SK-N-SH treated with all-trans-retinoic acid at 6 μM for 48 hours (cell line): ENCODE measurements around the gene LTBR.

Source experiments
- ARNTL ChIP-seq: fragments of 450-650 bp; formaldehyde crosslinking; IDR thresholded peaks from 2 replicates; pipeline ENCODE4 v1.5.0; 2020; ENCODE audit warnings: low read depth, mild to moderate bottlenecking, moderate library complexity, borderline replicate concordance
- BACH2 ChIP-seq: fragments of 250-450 bp; sonication (Bioruptor Pico); IDR thresholded peaks from 2 replicates; pipeline ENCODE4 v1.9.0; 2021; ENCODE audit warnings: mild to moderate bottlenecking, borderline replicate concordance
- PATZ1 ChIP-seq: fragments of 250-450 bp; sonication (Bioruptor Pico); IDR thresholded peaks from 2 replicates; pipeline ENCODE4 v1.8.0; 2020; ENCODE audit warnings: mild to moderate bottlenecking, moderate library complexity, borderline replicate concordance
- PPARA ChIP-seq: fragments of 250-450 bp; sonication (Bioruptor Pico); IDR thresholded peaks from 2 replicates; pipeline ENCODE4 v1.5.0; 2020; ENCODE audit warnings: mild to moderate bottlenecking, borderline replicate concordance
- RARB ChIP-seq: fragments of 250-450 bp; sonication (Bioruptor Pico); IDR thresholded peaks from 2 replicates; pipeline ENCODE4 v1.8.0; 2021; ENCODE audit warnings: mild to moderate bottlenecking, moderate library complexity
- SNAI2 ChIP-seq: fragments of 250-450 bp; sonication (Bioruptor Pico); IDR thresholded peaks from 2 replicates; pipeline ENCODE4 v1.5.0; 2020; ENCODE audit warnings: mild to moderate bottlenecking, moderate library complexity
- ZFP3 ChIP-seq: fragments of 250-450 bp; sonication (Bioruptor Pico); IDR thresholded peaks from 2 replicates; pipeline ENCODE4 v1.5.0; 2020; ENCODE audit warnings: mild to moderate bottlenecking, moderate library complexity
- ZFP30 ChIP-seq: fragments of 450-650 bp; formaldehyde crosslinking; IDR thresholded peaks from 2 replicates; pipeline ENCODE4 v1.5.0; 2022; ENCODE audit warnings: mild to moderate bottlenecking, moderate library complexity
- ZNF8 ChIP-seq: fragments of 450-650 bp; formaldehyde crosslinking; IDR thresholded peaks from 2 replicates; pipeline ENCODE4 v1.5.0; 2020; ENCODE audit warnings: mild to moderate bottlenecking, moderate library complexity
- TF ChIP-seq, protein P1 (sequence below): fragments of 250-450 bp; sonication (Bioruptor Pico); IDR thresholded peaks from 2 replicates; pipeline ENCODE4 v1.5.1; 2021; ENCODE audit warnings: mild to moderate bottlenecking, moderate library complexity
- TF ChIP-seq, protein P2 (sequence below): fragments of 250-450 bp; sonication (Bioruptor Pico); IDR thresholded peaks from 2 replicates; pipeline ENCODE4 v1.5.0; 2020; ENCODE audit warnings: mild to moderate bottlenecking, moderate library complexity
- TF ChIP-seq, protein P3 (sequence below): fragments of 250-450 bp; sonication (Bioruptor Pico); IDR thresholded peaks from 2 replicates; pipeline ENCODE4 v1.8.0; 2021; ENCODE audit warnings: low read depth, mild to moderate bottlenecking, moderate library complexity, borderline replicate concordance

DNA sequence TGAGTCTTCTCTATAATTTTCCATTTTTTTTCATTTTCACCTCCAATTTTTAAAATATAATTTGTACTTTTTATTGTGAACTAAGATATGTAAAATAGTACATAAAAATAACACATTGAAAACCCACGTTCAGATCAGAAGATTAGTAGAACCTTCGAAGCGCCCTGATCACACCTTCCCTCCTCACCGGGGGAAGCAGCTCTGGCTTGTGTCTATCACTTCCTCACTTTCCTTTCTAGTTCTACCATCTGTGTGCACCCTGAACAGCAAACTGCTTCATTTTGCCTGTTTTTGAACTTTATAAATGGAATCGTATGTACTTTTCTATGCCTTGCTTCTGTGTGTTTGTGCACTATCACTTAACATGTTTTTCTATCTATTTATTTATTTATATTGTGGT is 49.0 kb downstream of the LTBR start:
- TF ChIP-seq, protein P1, sequence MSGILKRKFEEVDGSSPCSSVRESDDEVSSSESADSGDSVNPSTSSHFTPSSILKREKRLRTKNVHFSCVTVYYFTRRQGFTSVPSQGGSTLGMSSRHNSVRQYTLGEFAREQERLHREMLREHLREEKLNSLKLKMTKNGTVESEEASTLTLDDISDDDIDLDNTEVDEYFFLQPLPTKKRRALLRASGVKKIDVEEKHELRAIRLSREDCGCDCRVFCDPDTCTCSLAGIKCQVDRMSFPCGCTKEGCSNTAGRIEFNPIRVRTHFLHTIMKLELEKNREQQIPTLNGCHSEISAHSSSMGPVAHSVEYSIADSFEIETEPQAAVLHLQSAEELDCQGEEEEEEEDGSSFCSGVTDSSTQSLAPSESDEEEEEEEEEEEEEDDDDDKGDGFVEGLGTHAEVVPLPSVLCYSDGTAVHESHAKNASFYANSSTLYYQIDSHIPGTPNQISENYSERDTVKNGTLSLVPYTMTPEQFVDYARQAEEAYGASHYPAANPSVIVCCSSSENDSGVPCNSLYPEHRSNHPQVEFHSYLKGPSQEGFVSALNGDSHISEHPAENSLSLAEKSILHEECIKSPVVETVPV: no peak
- TF ChIP-seq ARNTL (CRISPR knock-in tag) (no peak), PPARA (no peak), ZNF8 (CRISPR knock-in tag) (no peak), SNAI2 (CRISPR knock-in tag) (no peak), ZFP30 (no peak), PATZ1 (CRISPR knock-in tag) (no peak), RARB (CRISPR knock-in tag) (no peak), BACH2 (CRISPR knock-in tag) (no peak), ZFP3 (CRISPR knock-in tag) (no peak)
- TF ChIP-seq, protein P2, sequence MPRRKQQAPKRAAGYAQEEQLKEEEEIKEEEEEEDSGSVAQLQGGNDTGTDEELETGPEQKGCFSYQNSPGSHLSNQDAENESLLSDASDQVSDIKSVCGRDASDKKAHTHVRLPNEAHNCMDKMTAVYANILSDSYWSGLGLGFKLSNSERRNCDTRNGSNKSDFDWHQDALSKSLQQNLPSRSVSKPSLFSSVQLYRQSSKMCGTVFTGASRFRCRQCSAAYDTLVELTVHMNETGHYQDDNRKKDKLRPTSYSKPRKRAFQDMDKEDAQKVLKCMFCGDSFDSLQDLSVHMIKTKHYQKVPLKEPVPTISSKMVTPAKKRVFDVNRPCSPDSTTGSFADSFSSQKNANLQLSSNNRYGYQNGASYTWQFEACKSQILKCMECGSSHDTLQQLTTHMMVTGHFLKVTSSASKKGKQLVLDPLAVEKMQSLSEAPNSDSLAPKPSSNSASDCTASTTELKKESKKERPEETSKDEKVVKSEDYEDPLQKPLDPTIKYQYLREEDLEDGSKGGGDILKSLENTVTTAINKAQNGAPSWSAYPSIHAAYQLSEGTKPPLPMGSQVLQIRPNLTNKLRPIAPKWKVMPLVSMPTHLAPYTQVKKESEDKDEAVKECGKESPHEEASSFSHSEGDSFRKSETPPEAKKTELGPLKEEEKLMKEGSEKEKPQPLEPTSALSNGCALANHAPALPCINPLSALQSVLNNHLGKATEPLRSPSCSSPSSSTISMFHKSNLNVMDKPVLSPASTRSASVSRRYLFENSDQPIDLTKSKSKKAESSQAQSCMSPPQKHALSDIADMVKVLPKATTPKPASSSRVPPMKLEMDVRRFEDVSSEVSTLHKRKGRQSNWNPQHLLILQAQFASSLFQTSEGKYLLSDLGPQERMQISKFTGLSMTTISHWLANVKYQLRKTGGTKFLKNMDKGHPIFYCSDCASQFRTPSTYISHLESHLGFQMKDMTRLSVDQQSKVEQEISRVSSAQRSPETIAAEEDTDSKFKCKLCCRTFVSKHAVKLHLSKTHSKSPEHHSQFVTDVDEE (CRISPR knock-in tag): no peak
- TF ChIP-seq, protein P3, sequence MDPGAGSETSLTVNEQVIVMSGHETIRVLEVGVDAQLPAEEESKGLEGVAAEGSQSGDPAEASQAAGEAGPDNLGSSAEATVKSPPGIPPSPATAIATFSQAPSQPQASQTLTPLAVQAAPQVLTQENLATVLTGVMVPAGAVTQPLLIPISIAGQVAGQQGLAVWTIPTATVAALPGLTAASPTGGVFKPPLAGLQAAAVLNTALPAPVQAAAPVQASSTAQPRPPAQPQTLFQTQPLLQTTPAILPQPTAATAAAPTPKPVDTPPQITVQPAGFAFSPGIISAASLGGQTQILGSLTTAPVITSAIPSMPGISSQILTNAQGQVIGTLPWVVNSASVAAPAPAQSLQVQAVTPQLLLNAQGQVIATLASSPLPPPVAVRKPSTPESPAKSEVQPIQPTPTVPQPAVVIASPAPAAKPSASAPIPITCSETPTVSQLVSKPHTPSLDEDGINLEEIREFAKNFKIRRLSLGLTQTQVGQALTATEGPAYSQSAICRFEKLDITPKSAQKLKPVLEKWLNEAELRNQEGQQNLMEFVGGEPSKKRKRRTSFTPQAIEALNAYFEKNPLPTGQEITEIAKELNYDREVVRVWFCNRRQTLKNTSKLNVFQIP (CRISPR knock-in tag): no peak
